ENCODE results near the gene NUDT16L1.

GRCh38 chr16:4663465-4663776, 29.9 kb upstream of the NUDT16L1 start:
- no peak for TF ChIP-seq POLR2AphosphoS5 (IDR thresholded peaks at IDR 0.05)
- TF ChIP-seq, protein P1, sequence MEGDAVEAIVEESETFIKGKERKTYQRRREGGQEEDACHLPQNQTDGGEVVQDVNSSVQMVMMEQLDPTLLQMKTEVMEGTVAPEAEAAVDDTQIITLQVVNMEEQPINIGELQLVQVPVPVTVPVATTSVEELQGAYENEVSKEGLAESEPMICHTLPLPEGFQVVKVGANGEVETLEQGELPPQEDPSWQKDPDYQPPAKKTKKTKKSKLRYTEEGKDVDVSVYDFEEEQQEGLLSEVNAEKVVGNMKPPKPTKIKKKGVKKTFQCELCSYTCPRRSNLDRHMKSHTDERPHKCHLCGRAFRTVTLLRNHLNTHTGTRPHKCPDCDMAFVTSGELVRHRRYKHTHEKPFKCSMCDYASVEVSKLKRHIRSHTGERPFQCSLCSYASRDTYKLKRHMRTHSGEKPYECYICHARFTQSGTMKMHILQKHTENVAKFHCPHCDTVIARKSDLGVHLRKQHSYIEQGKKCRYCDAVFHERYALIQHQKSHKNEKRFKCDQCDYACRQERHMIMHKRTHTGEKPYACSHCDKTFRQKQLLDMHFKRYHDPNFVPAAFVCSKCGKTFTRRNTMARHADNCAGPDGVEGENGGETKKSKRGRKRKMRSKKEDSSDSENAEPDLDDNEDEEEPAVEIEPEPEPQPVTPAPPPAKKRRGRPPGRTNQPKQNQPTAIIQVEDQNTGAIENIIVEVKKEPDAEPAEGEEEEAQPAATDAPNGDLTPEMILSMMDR (IDR thresholded peaks at IDR 0.05): no peak
- no peak for TF ChIP-seq POLR2A (IDR thresholded peaks at IDR 0.05)
- no peak for TF ChIP-seq EP300 (IDR thresholded peaks at IDR 0.05)
